IMR-90 (cell line): ENCODE data around the gene SPATA24.

ENCODE experiments used
- CEBPB ChIP-seq: IDR thresholded peaks from 2 replicates; pipeline ENCODE4 v1.6.1; 2012; ENCODE audit warnings: low read depth, low read length, improper control_type of control experiment
- CHD1 ChIP-seq: IDR thresholded peaks from 2 replicates; pipeline ENCODE4 v1.6.1; 2012; ENCODE audit warnings: low read depth, low read length, improper control_type of control experiment
- FOS ChIP-seq: fragments of 150-350 bp; IDR thresholded peaks from 2 replicates; pipeline ENCODE4 v1.6.1; 2016; ENCODE audit warnings: low read depth, low read length
- POLR2A ChIP-seq: IDR thresholded peaks from 2 replicates; pipeline ENCODE4 v1.6.1; 2012; ENCODE audit warnings: mild to moderate bottlenecking, low read depth, low read length
- RAD21 ChIP-seq: IDR thresholded peaks from 2 replicates; pipeline ENCODE4 v1.6.1; 2012; ENCODE audit warnings: low read length, improper control_type of control experiment
- RCOR1 ChIP-seq: IDR thresholded peaks from 2 replicates; pipeline ENCODE4 v1.6.1; 2012; ENCODE audit warnings: mild to moderate bottlenecking, low read length, improper control_type of control experiment; ENCODE audit not compliant: insufficient replicate concordance
- SMC3 ChIP-seq: fragments of 150-350 bp; IDR thresholded peaks from 2 replicates; pipeline ENCODE4 v1.6.1; 2016; ENCODE audit warnings: low read depth, mild to moderate bottlenecking, antibody characterized with exemption, low read length, moderate library complexity
- TF ChIP-seq, protein P1 (sequence below): conservative IDR thresholded peaks from 2 replicates; pipeline ENCODE4 v1.5.1; 2012; ENCODE audit warnings: mild to moderate bottlenecking, low read depth, low read length, improper control_type of control experiment
- TF ChIP-seq, protein P2 (sequence below): fragments of 150-350 bp; IDR thresholded peaks from 2 replicates; pipeline ENCODE4 v1.6.1; 2017; ENCODE audit warnings: mild to moderate bottlenecking, antibody characterized with exemption, low read length, low read depth

- TF ChIP-seq, protein P1, sequence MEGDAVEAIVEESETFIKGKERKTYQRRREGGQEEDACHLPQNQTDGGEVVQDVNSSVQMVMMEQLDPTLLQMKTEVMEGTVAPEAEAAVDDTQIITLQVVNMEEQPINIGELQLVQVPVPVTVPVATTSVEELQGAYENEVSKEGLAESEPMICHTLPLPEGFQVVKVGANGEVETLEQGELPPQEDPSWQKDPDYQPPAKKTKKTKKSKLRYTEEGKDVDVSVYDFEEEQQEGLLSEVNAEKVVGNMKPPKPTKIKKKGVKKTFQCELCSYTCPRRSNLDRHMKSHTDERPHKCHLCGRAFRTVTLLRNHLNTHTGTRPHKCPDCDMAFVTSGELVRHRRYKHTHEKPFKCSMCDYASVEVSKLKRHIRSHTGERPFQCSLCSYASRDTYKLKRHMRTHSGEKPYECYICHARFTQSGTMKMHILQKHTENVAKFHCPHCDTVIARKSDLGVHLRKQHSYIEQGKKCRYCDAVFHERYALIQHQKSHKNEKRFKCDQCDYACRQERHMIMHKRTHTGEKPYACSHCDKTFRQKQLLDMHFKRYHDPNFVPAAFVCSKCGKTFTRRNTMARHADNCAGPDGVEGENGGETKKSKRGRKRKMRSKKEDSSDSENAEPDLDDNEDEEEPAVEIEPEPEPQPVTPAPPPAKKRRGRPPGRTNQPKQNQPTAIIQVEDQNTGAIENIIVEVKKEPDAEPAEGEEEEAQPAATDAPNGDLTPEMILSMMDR = no peak
- TF ChIP-seq POLR2A (no peak), RCOR1 (no peak), RAD21 (no peak), CEBPB (no peak), FOS (no peak), SMC3 (no peak), CHD1 (no peak)
- TF ChIP-seq, protein P2, sequence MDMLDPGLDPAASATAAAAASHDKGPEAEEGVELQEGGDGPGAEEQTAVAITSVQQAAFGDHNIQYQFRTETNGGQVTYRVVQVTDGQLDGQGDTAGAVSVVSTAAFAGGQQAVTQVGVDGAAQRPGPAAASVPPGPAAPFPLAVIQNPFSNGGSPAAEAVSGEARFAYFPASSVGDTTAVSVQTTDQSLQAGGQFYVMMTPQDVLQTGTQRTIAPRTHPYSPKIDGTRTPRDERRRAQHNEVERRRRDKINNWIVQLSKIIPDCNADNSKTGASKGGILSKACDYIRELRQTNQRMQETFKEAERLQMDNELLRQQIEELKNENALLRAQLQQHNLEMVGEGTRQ = no peak
Measured at GRCh38 chr5:139393497-139394122, 10.3 kb downstream of the SPATA24 start.
